ENCODE results near the gene CLMP.

The CLMP gene

DNA sequence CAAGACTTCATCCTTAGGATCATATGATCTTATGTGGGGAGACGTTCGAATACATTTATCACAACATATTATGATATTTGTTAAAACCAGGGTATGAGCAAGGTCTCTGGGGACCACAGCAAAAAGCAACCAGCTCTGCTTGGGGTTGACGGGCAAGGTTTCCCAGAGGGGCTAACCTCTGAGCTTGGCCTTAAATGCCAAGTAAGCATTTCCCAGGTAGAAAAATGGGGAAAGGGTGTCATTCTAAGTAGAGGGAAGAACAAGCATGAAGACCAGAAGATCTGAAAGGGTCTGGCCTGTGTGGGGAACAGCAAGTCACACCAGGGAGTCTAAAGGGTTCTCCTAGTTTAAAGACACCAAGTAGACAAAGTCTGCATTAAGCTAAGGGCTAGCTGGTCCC lies 24.1 kb downstream of the CLMP start:
- Histone ChIP-seq H3K27ac (no peak overlapping the region), H3K4me3 (no peak overlapping the region), H3K36me3 (no peaks in the 10 kb centered on the region), H3K4me1 (peaks cover 0 to 25% (median 12%) of the 10 kb centered on the region in 4 donors), H3K27me3 (no peaks in the 10 kb centered on the region), H3K9me3 (no peaks in the 10 kb centered on the region)
- DNase-seq: no peak
- intact Hi-C loops (cut with DNase I; ENCODE audit: low total_unique reads): no loop called here
- TF ChIP-seq CTCF (IDR thresholded peaks at IDR 0.05): no peak

- Histone ChIP-seq H3K4me3 (no peak overlapping the region), H3K27ac (no peak overlapping the region), H3K4me1 (peaks cover 0 to 16% (median 9%) of the 10 kb centered on the region in 4 donors), H3K27me3 (no peaks in the 10 kb centered on the region), H3K36me3 (no peaks in the 10 kb centered on the region), H3K9me3 (no peaks in the 10 kb centered on the region)
- intact Hi-C loops (cut with DNase I; ENCODE audit: low total_unique reads): no loop called here
- no peak for TF ChIP-seq CTCF (IDR thresholded peaks at IDR 0.05)
- DNase-seq: no peak
Measured at GRCh38 chr11:123169821-123170220, 25.2 kb downstream of the CLMP start.

- Histone ChIP-seq H3K27me3 (no peaks in the 10 kb centered on the region), H3K27ac (no peak overlapping the region), H3K36me3 (no peaks in the 10 kb centered on the region), H3K9me3 (no peaks in the 10 kb centered on the region), H3K4me3 (no peak overlapping the region), H3K4me1 (peaks cover 0 to 10% (median 4%) of the 10 kb centered on the region in 4 donors)
- intact Hi-C loops (cut with DNase I; ENCODE audit: low total_unique reads): no loop called here
- DNase-seq: no peak
- no peak for TF ChIP-seq CTCF (IDR thresholded peaks at IDR 0.05)
Measured at GRCh38 chr11:123168955-123169484, 26.0 kb downstream of the CLMP start.

DNA sequence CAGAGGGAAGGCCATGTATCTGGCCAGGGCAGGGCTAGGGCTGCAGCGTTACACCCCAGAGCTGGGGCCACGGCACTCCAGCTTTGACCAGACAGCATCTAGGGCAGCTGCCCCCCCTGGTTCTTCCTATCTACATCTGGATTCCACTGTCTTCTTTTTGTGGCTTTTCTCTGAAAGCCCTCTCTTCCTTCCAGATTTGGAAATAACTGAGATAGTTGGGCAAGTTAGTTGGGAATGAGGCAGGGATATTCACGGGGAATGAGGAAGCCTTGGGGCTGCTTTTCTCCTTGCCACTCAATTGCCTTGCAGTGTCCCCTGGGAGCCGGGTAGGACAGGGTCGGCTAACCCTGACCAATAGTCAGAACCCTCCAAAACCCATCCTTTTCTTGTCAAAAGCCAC lies 26.8 kb downstream of the CLMP start:
- no peaks in the 10 kb centered on the region for H3K9me3 ChIP-seq
- intact Hi-C loops (cut with DNase I; ENCODE audit: low total_unique reads): no loop called here
- H3K36me3 ChIP-seq: no peaks in the 10 kb centered on the region
- H3K27me3 ChIP-seq: no peaks in the 10 kb centered on the region
- no peak overlapping the region for H3K27ac ChIP-seq
- no peak for TF ChIP-seq CTCF (IDR thresholded peaks at IDR 0.05)
- H3K4me1 ChIP-seq: peaks cover 0 to 3% (median under 1%) of the 10 kb centered on the region in 4 donors
- H3K4me3 ChIP-seq: no peak overlapping the region
- DNase-seq: no peak

DNA sequence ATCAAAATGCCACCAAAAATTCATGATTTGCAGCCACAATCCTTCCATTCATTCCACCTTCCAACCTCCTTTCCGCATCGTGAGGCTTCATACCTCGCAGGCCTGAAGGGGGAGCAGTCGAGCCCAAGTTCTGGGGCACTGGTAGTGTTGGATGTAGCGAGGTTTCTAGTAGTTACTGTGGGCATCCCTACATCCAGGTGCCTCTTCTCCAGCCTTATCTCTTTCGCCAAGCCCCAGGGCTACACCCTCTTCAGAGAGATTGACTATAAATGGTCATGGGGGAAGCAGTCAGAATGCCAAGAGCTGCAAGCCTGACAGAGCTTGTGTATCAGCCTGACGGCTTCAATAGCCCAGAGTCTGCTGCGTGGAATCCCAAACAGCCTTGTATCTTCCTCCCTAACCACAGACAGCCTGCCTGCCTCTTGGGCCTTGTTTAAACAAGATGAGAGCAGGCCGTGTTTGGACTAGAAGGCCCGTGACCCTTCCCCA lies 28.9 kb downstream of the CLMP start:
- H3K9me3 ChIP-seq: no peaks in the 10 kb centered on the region
- no peaks in the 10 kb centered on the region for H3K27me3 ChIP-seq
- H3K4me3 ChIP-seq: no peak overlapping the region
- H3K27ac ChIP-seq: no peak overlapping the region
- peaks cover 0 to 3% (median 0%) of the 10 kb centered on the region in 4 donors for H3K4me1 ChIP-seq
- no peak for TF ChIP-seq CTCF (IDR thresholded peaks at IDR 0.05)
- intact Hi-C loops (cut with DNase I; ENCODE audit: low total_unique reads): no loop called here
- no peaks in the 10 kb centered on the region for H3K36me3 ChIP-seq
- DNase-seq: no peak
